ENCODE measurements around the gene TBX15. TPM values are rescaled to one million over a fixed set of nuclear protein-coding genes. Genes with fewer than 3 reads are reported as not detected.

Gene TBX15
- total RNA-seq, 1 experiment from 2014 or later = 0.09 TPM

GRCh38 chr1:119007670-119008482 is 19.7 kb upstream of the TBX15 start:
- Mint-ChIP-seq H3K27ac (ENCODE audit: low read depth, unreplicated experiment) (no peak overlapping the region), H3K9me3 (ENCODE audit: unreplicated experiment) (no peaks in the 10 kb centered on the region), H3K4me3 (ENCODE audit: unreplicated experiment) (no peak overlapping the region), H3K27me3 (ENCODE audit: insufficient read depth, unreplicated experiment) (no peaks in the 10 kb centered on the region), H3K4me1 (ENCODE audit: insufficient read depth, unreplicated experiment) (peaks cover 17% of the 10 kb centered on the region), H3K36me3 (ENCODE audit: insufficient read depth, unreplicated experiment) (no peaks in the 10 kb centered on the region)
- CTCF ChIA-PET = interaction anchor here (0.6 to 2.2 kb wide), 13 partner anchors 19 to 931 kb away, joined by 3 to 31 read pairs (median 4); no protein-coding TSS in a partner anchor
- POLR2A ChIA-PET = interaction anchor here (0.6 to 1.2 kb wide), 3 partner anchors 801 to 930 kb away, joined by 3 to 5 read pairs (median 3); no protein-coding TSS in a partner anchor
- intact Hi-C loops (cut with micrococcal nuclease) = loop anchor here (1.0 to 2.0 kb wide), 2 partner anchors 857 to 931 kb away; no protein-coding TSS in a partner anchor
- TF ChIP-seq CTCF (IDR thresholded peaks at IDR 0.05; ENCODE audit: unreplicated experiment) = no peak
- no peak for DNase-seq (ENCODE audit: unreplicated experiment)
- no TSS peak for BruUV-seq (replicated peaks)

- ChIA-PET POLR2A (no interaction called here), CTCF (interaction anchor here (0.6 to 2.2 kb wide), 2 partner anchors 314 to 853 kb away, joined by 4 to 31 read pairs; no protein-coding TSS in a partner anchor)
- Mint-ChIP-seq H3K27me3 (ENCODE audit: insufficient read depth, unreplicated experiment) (no peaks in the 10 kb centered on the region), H3K36me3 (ENCODE audit: insufficient read depth, unreplicated experiment) (no peaks in the 10 kb centered on the region), H3K9me3 (ENCODE audit: unreplicated experiment) (no peaks in the 10 kb centered on the region), H3K4me3 (ENCODE audit: unreplicated experiment) (no peak overlapping the region), H3K4me1 (ENCODE audit: insufficient read depth, unreplicated experiment) (peaks cover 14% of the 10 kb centered on the region), H3K27ac (ENCODE audit: low read depth, unreplicated experiment) (no peak overlapping the region)
- no peak for DNase-seq (ENCODE audit: unreplicated experiment)
- no TSS peak for BruUV-seq (replicated peaks)
- TF ChIP-seq CTCF (IDR thresholded peaks at IDR 0.05; ENCODE audit: unreplicated experiment) = no peak
- intact Hi-C loops (cut with micrococcal nuclease) = no loop called here
Measured at GRCh38 chr1:119007339-119007669, 19.2 kb upstream of the TBX15 start.

GRCh38 chr1:119006406-119007279 is 18.5 kb upstream of the TBX15 start:
- BruUV-seq (replicated peaks) = no TSS peak
- TF ChIP-seq CTCF (IDR thresholded peaks at IDR 0.05; ENCODE audit: unreplicated experiment) = no peak
- no peaks in the 10 kb centered on the region for H3K9me3 Mint-ChIP-seq (ENCODE audit: unreplicated experiment)
- H3K27me3 Mint-ChIP-seq (ENCODE audit: insufficient read depth, unreplicated experiment) = no peaks in the 10 kb centered on the region
- POLR2A ChIA-PET = no interaction called here
- H3K4me1 Mint-ChIP-seq (ENCODE audit: insufficient read depth, unreplicated experiment) = peaks cover 18% of the 10 kb centered on the region
- H3K4me3 Mint-ChIP-seq (ENCODE audit: unreplicated experiment) = no peak overlapping the region
- DNase-seq (ENCODE audit: unreplicated experiment) = no peak
- no peaks in the 10 kb centered on the region for H3K36me3 Mint-ChIP-seq (ENCODE audit: insufficient read depth, unreplicated experiment)
- H3K27ac Mint-ChIP-seq (ENCODE audit: low read depth, unreplicated experiment) = no peak overlapping the region
- intact Hi-C loops (cut with micrococcal nuclease) = no loop called here
- CTCF ChIA-PET = interaction anchor here (0.7 kb wide), 1 partner anchor 12 kb away, joined by 3 read pairs; no protein-coding TSS in a partner anchor
